ENCODE results near the gene SMG7.

The SMG7 gene

DNA sequence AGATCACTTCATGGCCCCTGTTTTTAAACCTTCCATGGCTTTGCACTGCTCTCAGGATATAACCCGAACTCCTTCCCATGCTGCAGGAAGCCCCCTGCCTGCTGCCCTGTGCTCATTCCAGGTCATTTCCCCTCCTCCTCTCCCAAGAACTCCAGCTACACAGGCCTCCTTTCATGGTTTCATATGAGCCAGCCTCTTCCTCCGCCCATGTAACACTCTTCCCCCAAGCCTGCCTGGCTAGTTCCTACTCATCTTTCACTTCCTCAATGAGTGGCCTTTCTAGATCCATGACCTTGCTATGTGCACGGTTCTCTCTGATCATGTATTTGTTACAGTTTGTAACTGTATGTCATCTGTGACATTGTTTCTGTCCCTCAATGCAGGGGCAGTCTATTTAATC, 121.1 kb downstream of the SMG7 start:
- no peak for DNase-seq

GRCh38 chr1:183595537-183595936, 123.2 kb downstream of the SMG7 start:
- no peak for DNase-seq

- DNase-seq, result no peak
Observed at GRCh38 chr1:183596500-183596899, 124.2 kb downstream of the SMG7 start.

DNA sequence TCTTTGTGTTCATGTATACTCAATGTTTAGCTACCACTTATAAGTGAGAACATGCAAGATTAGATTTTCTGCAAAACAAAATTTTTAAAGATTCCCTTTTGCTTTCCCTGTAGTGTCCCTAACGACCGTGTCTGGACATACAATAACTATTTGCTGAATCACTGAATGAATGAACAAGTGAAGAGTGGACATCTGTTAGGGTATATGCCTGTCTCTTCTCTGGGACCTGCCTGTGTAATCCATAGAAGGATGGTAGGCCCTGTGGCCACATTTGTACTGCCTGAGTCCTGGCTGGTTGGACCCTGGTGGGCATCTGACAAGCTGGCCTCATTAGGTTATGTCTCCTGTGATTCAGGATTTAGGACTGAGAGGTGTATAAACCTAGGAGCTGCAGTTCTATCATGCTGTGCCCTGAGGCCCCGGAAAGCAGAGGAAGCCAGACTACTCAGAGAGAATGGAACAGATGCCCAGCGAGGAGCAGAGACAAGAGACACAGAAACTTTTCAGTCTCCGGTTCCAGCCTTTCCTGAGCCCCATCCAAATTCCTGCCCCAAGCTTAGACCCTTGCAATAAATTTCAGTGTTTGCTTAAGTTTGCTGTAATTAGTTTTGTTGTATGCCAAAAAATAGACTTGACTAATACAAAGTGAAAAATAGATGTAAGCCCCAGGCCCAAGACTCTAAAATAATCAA, 125.5 kb downstream of the SMG7 start:
- DNase-seq, result no peak

DNA sequence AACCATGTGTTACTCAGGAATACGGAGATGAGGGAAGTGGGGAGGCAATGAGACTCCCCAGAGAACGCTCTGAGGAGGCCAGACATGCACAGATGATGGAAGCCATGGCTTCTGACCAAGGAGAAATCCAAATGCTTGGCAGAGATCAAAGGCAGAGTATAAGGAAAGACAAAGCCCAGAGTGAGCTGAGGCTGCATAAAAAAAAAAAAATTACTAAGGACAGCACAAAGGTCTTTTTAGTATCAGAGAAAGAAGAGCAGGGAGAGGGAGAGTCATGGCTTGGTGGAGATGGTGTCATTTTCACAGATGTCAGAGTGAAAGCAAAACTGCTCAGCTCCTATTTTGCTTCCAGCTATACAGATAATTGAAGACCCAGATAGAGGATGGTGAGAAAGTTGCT, 126.1 kb downstream of the SMG7 start:
- DNase-seq, result no peak

GRCh38 chr1:183600136-183600535, 127.8 kb downstream of the SMG7 start:
- DNase-seq, result no peak

DNA sequence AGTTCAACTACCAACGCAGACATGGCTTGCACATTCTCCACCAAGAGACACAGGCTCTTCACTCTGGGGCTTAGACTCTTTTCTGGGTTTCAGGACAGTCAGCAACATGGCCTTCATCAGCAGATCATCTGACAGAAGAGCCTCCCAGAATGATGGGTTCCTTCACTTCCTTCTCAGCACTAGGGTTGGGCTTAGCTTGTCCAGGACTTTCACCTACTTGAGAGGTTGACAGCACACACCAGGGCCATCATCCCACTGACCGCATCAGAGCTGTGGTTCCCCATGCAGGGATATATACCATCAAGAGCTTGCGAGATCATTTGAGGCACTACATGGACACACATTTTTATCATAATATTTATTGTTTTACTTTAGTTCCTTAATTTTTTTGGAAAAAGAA, 128.3 kb downstream of the SMG7 start:
- DNase-seq, result no peak

DNA sequence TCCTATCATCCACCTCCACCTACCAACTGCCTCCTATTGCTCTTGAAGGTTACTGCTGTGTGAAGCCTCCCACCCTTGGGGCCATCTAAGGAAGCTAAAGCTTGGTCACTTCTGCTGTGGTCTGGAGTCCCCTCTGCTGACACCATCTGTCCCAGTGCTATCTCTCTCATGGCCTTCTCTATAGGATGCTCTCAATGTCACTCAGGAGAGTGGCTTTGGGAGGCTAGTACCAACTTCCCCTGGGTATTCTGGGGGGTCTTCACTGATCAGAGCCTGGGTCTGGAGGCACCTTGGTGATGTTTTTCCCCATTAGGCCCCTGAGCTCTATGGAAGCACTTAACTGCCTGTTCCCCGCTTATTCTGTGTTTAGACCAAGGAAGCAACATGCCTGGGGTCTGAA, 130.2 kb downstream of the SMG7 start:
- DNase-seq, result no peak

All from activated CD4-positive, CD25-positive, alpha-beta regulatory T cell treated with anti-CD3 and anti-CD28 coated beads, Interleukin-2, amount 50 U/mL, for 72 hours (primary cell).